Stimulated activated CD4-positive, alpha-beta T cell treated with anti-CD3 and anti-CD28 coated beads, TNF-alpha, amount 100 ng/mL, for 48 hours (primary cell): Measurements from ENCODE around the gene CCNI2.
"Not testable (repeated sequence)": the region's sequence is repeated elsewhere in the genome, so short reads cannot be mapped to it uniquely, and the experiment has no call there.

Source experiments
- DNase-seq, 3 donors: peaks; one replicate each; pipeline ENCODE4 v3.0.0-alpha.2; 2020; ENCODE audit warnings: low read depth in 3 of 3

The CCNI2 gene

GRCh38 chr5:132781029-132781428 is 33.8 kb downstream of the CCNI2 start:
- no peak for DNase-seq

GRCh38 chr5:132782101-132782500 is 34.9 kb downstream of the CCNI2 start:
- DNase-seq = no peak

- DNase-seq = no peak
Observed at GRCh38 chr5:132785365-132785764, 38.1 kb downstream of the CCNI2 start.

- DNase-seq = no peak
Observed at GRCh38 chr5:132785864-132786263, 38.6 kb downstream of the CCNI2 start.

- no peak for DNase-seq
Observed at GRCh38 chr5:132787076-132787475, 39.9 kb downstream of the CCNI2 start.

DNA sequence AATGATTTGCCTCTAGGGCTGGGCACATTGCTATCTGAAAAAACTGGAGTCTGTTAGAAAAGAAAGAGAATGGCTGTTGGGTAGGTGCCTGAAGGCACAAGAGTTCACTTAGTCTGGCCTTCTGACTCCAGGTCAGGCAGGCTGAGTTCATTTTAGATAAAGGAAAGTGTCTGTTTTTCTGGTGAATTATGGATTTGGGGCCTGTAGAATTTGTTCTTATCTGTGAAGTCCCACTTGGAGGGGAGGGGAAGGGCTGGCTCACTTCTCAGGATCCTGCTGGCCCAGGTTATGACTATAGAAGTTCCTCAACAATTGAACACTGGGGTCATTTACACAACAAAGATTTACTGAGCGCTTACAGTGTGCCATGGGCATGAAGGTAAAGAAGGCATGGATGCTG is 41.3 kb downstream of the CCNI2 start:
- no peak for DNase-seq

- no peak for DNase-seq
Observed at GRCh38 chr5:132788990-132789886, 42.0 kb downstream of the CCNI2 start.

DNA sequence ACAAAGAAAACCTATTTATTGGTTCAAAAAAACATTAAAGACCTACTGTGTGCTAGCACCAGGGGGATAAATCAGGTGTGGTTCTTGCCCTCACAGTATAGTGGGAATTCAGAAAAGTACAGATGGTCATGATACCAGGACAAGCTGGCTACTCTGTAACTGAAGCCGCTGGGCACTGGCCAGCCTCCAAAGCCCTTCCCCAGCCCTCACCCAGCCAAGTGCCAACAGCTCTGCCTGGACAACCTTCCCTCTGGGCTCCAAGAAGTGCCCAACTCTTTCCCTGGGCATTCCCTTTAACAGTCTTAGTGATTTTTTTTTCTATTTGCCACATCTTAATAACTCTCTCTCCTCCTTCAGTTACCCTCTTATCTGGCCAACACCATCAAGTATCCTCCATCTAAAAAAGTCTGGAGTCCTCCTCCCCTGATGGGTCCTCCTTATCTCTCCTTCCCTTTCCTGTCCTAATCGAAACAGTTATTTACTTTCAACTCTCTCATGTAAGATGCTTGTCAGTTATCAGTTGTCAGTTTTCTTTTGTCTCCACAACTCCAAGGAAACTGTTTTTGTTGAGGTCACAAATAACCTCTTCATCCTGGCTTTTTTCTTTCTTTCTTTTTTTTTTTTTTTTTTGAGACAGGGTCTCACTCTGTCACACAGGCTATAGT is 43.1 kb downstream of the CCNI2 start:
- no peak for DNase-seq

- no peak for DNase-seq
Observed at GRCh38 chr5:132791026-132791425, 43.8 kb downstream of the CCNI2 start.

DNA sequence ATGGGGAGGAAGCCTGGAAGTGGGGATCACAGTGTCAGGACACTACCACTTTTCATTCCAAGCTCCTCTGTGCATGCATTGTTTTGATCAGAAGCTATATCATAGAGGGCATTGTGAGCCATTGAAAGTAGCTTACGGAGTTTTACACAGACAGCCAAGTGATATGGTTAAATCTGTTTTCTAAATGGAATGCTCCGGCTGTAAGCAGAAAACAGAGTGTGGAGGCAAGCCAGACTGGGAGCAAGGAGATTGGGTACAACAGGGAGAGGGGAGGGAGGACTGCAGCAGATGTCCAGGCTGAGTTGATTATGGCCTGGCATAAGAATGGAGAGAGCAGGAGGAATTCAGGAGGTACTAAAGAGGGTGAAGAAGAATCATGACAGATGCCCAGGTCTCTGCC is 50.4 kb downstream of the CCNI2 start:
- DNase-seq = no peak

GRCh38 chr5:132799392-132799791 is 52.2 kb downstream of the CCNI2 start:
- DNase-seq = no peak

GRCh38 chr5:132800545-132800944 is 53.3 kb downstream of the CCNI2 start:
- no peak for DNase-seq

DNA sequence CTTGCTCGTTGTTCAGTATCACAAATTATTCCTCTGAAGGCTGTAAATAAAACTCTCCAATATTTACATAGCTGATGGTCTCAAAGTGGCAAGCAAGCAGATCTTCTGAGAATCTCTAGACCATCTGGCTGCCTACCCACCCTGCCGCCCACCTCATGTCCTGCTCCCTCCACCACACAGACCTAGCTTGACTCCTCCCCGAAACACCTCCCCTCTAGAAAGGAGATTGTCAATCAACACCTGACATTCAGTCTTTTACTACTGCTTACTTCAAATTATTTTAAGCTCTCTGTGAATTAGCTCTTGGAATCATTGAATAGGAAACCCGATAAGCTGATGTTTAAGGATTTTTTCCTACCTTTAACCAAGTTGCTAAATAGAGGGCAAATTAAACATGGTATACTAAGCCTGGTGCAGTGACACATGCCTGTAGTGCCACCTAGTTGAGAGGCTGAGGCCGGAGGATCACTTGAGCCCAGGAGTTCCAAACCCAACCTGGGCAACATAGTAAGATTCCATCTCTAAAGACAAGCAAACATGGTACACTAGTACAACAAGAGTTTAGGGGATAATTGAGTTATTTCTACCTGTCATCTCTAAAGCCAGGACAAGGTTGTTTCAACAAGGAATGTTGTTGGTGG is 54.9 kb downstream of the CCNI2 start:
- no peak for DNase-seq

- DNase-seq = not testable (repeated sequence)
Observed at GRCh38 chr5:132802685-132803066, 55.5 kb downstream of the CCNI2 start.
